ENCODE results near the gene MEGF11.

The MEGF11 gene

DNA sequence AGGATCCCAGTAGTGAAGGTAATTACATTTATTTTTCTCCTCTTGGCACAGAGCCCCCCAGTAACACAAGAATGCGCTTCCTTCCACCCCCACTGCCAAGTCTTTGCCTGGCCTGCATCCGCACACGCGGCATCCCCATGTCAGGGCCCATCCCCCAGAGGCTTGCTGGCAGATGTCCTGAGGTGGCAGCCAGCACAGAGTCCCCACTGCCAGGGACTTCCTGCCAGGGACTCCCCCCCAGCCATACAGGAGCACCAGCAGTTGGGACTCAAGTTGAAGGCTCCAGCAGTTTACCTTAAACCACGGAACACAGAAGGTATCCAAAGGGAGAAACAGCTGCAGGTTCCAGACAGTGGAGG is 41.0 kb downstream of the MEGF11 start:
- FAIRE-seq = no peak

DNA sequence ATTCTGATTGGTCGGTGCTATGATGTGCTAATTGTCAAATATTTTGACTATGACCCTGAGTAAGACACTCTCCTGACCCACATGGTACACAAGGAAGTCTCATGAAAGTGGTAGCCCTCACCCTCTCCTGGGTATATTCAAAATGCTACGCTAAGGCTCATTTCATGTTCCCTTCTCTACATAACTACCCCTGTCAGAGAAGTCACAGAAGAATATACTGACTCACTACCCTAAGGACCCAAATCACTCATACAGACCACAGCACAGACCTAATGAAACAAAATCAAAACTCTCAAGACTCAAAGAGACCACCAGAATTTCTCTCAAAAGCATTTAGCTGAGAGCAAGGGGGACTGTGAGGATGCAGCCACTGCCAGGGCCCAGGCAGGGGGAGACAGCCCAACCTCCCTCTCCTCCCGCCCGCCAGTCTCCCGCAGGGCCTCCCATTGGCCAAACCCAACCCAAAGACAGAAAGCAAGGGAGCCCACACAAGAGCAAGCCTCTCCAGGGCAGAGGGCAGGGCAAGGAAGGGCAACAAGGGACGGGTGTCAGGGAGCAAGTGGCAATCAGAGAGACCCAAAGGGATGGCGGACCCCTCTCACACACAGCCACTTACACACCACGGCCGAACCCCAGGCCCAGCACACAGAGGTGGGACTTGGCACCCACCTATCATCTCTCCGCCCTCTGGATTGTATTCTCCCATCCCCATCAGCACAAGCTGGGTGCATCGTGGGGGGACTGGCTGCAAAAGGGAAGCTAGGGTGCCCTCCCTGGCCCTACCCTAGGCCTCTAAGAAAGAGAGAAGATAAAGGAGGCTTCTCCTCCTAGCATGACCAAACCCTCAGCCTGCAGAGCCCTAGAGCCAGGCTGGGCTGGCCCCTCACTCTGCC is 41.6 kb downstream of the MEGF11 start:
- no peak for FAIRE-seq

DNA sequence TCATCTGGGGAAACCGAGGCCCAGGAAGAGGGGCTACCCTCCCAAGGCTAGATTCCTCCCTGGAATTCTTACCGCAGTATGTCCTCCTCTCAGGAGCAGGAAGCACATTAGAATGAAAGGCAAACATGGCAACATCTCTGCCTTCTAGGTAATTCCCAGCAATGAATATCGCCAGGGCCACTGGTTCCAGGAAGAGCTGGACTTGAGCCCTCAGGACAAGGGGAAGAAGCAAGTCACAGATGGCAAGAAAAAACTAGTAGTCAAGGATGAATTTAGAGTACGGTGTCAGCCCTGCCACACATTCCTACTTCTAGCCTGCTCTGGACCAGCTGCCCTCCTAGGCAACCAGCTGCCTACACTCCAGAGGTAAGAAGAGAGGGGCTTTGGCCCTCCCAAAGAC is 42.9 kb downstream of the MEGF11 start:
- no peak for FAIRE-seq

DNA sequence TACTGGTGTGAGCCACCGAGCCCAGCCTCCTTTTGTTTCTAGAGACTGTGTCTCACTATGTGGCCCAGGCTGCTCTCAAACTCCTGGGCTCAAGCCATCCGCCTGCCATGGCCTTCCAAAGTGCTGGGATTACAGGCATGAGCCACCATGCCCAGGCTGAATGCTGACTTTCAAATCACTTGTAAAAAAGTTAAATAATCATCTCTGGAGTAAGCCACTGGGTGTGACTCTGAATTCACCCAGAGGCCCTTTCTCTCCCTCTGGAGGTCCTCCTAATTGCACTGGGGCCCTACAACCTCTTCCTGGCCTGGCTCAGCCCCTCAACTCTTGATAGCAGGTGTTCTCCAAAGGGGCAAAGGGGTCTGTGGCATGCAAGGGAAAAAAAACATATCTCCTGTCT is 54.8 kb downstream of the MEGF11 start:
- FAIRE-seq = no peak

DNA sequence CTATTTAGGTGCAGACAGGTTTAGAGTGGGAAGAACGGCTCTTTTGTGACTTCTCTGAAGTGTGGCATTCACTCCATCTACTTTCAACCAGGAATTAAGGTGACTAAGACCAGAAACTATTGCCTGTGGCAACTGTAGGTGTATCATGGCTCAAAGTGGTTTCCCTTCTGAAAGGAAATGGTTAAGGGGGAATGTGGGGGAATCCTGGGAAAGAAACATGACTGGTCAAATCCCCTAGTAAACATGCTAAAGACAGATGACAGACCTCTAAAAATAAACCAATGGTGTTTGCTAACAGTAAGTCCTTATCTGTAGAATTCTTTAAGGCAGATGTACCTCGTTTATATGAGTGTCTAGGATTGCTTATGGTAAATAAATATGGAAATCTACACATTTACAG is 56.9 kb downstream of the MEGF11 start:
- FAIRE-seq = no peak

GRCh38 chr15:66195621-66196230 is 57.8 kb downstream of the MEGF11 start:
- no peak for FAIRE-seq

DNA sequence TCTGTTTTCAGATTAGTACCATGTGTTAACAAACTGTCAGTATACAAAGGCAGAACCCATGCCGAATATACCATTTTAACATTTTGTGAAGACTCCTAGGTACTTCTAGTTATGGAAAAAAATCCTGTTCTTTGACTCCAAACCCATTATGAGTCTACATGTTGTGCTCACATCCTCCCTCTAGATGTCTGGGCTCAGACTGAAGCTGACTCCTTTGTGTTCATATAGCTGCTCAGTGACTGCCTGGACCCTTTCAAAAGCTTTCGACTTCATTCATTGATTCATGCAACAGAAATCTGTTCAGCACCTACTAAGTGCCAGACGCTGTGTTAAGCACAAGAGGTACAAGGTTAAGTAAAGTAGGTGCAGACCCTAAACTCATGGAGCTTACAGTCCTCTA is 60.5 kb downstream of the MEGF11 start:
- FAIRE-seq = no peak

DNA sequence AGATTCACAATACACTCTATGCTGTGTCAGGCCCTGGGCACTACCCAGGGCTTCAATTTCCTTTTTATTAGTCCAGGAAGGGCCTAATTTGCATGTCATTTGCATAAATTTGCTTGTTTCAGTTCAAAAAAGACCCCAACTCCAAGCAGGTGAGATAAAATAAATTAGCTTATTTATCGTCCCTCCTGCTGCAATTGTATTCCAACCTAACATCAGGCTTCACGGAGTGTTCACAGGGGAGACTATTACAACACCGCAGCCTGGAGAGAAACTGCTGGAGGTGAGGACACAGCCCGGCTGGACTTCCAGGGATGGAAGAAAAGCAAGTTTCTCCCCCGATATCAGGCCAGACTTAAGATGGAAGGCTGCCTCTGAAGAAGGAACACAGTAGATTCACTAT is 62.8 kb downstream of the MEGF11 start:
- no peak for FAIRE-seq

DNA sequence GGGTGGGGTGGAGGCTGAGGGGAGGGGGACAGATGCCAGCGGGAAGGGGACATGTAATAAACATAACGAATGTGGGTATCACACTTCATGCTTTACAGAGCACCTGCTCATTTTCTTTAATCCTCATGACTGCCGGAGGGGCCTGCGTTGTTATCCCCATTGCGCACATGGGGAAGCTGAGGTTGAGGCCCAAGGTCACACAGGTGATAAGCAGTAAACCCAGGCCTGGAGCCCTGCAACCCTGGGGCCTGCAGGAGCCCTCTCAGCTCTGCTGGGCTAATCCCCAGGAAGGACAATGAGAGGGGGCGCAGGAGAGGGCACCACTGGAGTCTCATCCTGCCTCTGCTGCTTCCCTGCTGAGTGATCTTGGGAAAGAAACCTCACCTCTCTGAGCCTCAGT is 64.3 kb downstream of the MEGF11 start:
- FAIRE-seq = no peak

- FAIRE-seq = no peak
These were observed 65.1 kb downstream of the MEGF11 start for GRCh38 chr15:66188464-66188863.

- FAIRE-seq = no peak
These were observed 66.3 kb downstream of the MEGF11 start for GRCh38 chr15:66187271-66187670.

- no peak for FAIRE-seq
These were observed 67.3 kb downstream of the MEGF11 start for GRCh38 chr15:66186049-66186825.

DNA sequence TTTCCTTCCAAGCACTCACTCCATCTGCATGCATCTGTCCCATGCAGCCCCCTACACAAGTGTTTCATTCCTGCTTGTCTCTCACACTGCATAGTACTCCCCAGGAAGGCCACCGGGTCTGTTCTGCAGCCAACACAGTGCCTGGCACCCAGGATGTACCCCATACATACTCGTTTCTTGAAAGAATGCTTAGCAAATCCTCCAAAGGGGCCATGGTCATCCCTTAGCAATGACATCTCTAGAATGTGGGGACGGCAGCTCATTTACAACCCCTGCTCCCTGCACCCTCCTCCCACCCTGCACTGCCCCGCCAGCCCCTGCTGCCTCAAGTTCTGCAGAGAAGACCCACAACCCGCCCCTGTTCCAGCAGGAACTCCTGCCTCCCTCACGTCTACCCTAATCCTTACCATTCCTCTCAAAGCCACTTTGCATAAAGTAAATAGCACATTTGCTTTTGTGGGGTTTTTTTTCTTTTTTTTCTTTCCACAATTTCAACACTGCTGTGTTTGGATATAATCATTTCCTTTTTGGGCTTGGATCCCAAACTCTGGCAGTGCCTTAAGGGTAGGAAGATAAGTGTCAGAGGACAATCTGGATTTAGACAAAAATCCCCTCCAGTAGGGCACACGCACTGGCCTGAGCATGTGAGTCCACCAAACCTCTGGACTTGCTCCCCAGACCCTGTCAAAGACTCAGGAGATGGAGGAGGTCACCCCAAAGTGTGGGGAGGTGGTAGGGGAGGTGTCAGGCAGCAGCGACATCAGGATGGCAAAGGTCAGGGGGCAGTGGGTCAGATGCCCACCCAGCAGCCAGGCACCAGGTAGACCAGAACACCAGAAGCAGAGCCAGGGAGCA is 68.4 kb downstream of the MEGF11 start:
- no peak for FAIRE-seq

DNA sequence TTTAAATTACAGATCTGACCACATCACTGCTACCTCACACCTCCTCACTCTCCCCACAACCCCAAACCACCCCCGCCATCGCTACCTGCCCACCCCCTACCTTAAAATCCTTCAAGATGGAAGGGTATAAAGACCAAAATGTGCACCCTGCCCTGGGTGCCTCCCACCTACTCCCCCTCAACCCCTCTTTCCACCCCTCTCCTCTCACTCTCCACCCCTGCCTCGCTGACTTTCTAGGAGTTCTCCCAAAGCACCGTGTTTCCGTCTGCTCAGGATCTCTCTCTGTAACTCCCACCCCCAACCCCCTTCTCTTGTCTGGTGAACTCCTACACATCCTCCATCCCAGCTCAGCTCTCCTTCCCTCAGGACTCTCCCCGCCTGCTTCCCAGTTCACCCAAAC is 69.1 kb downstream of the MEGF11 start:
- FAIRE-seq = no peak

GRCh38 chr15:66180531-66181097 is 72.9 kb downstream of the MEGF11 start:
- FAIRE-seq = no peak

GRCh38 chr15:66178531-66178910 is 75.0 kb downstream of the MEGF11 start:
- FAIRE-seq = no peak

GRCh38 chr15:66172324-66172980 is 81.1 kb downstream of the MEGF11 start:
- FAIRE-seq = no peak

DNA sequence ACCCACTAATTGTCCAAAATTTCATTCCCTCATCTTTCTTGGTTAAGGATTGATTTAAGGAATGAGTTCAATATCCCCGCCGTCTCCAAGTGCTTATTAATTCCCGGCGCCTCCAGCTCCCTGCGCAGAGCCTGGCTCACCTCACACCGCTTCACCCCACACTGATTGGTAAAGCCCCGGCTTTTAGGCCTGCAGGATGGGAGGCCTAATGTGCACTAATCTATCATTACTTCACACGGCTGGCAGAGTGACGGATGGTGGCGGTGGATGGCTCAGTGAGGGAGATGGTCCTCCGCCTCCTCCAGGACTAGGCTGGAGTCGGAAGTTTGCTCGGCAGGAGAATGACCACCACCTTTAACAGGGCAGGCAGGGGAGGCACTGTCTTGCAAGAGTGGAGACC is 81.7 kb downstream of the MEGF11 start:
- FAIRE-seq = no peak

DNA sequence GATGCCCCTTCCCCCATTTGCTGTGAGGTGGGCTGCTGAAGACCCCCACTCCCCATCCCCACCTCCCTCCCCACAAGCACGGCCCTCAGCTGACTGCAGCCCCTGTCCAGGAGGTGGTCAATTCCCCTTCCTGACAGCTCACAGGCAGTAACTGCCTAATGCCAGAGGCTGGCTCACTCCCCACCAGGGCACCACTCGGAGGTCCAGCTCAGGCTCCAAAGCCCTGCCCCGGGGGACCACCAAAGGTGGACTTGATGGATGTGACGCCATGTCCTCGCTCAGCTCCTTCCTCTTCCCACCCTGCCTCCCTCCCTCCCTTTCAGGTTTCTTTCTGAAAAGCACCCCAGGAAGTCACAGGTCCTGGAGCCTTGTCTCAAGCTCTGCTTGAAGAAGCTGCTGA is 82.8 kb downstream of the MEGF11 start:
- no peak for FAIRE-seq

- FAIRE-seq = no peak
These were observed 83.5 kb downstream of the MEGF11 start for GRCh38 chr15:66170042-66170441.

GRCh38 chr15:66169625-66170024 is 83.9 kb downstream of the MEGF11 start:
- FAIRE-seq = no peak

- no peak for FAIRE-seq
These were observed 84.5 kb downstream of the MEGF11 start for GRCh38 chr15:66169023-66169422.
